IMR-90 (cell line): Measurements from ENCODE around the gene MRPS5. TPM values are rescaled to one million over a fixed set of nuclear protein-coding genes. Genes with fewer than 3 reads are reported as not detected.

Experiments
- ATAC-seq: fragments of 200-7000 bp; cut with Tn5 transposase; 2 replicates; pipeline ENCODE4 v1.9.1; 2020; ENCODE audit warnings: low read depth, mild to moderate bottlenecking, moderate library complexity
- BruUV-seq: library from RNA; stranded (reverse); fragments of 400-500 nt; replicated peaks from 2 replicates; lab custom pipeline; 2021; lab: Mats Ljungman, UMichigan
- CTCF ChIA-PET: fragments of 300-600 bp; formaldehyde crosslinking; extraction: SDS; loops from one replicate; lab custom pipeline; 2021; ENCODE audit warnings: antibody characterized with exemption; lab: Yijun Ruan, JAX
- POLR2A ChIA-PET: fragments of 300-600 bp; sonication (Branson Sonifier 250); formaldehyde crosslinking; loops from one replicate; lab custom pipeline; 2022; ENCODE audit warnings: antibody characterized with exemption; ENCODE audit not compliant: unreplicated experiment; lab: Charles Lee
- DNase-seq: peaks from one replicate; pipeline ENCODE4 v3.0.0; 2013
- H2AFZ ChIP-seq: replicated peaks from 2 replicates; pipeline ENCODE3; 2013; ENCODE audit warnings: low read length, mild to moderate bottlenecking; ENCODE audit not compliant: poor library complexity
- H2AK5ac ChIP-seq: 2 replicates; pipeline ENCODE4 v1.6.1; 2013; ENCODE audit warnings: low read depth, low read length, inconsistent platforms
- H2AK9ac ChIP-seq: replicated peaks from 2 replicates; pipeline ENCODE3; 2013; ENCODE audit warnings: mild to moderate bottlenecking, low read depth, low read length, moderate library complexity; ENCODE audit not compliant: poor library complexity
- H2BK120ac ChIP-seq: 2 replicates; pipeline ENCODE4 v1.6.1; 2013; ENCODE audit warnings: low read depth, low read length, inconsistent platforms
- H2BK15ac ChIP-seq: 3 replicates; pipeline ENCODE4 v1.6.1; 2013; ENCODE audit warnings: low read depth, low read length, inconsistent platforms
- H2BK20ac ChIP-seq: 2 replicates; pipeline ENCODE4 v1.6.1; 2013; ENCODE audit warnings: low read depth, mild to moderate bottlenecking, inconsistent platforms, low read length, moderate library complexity
- H2BK5ac ChIP-seq: 2 replicates; pipeline ENCODE4 v1.6.1; 2013; ENCODE audit warnings: mild to moderate bottlenecking, low read depth, low read length, inconsistent platforms; ENCODE audit not compliant: poor library complexity, severe bottlenecking
- H3K14ac ChIP-seq: replicated peaks from 2 replicates; pipeline ENCODE4 v1.6.1; 2013; ENCODE audit warnings: low read depth, low read length, inconsistent platforms
- H3K18ac ChIP-seq: 2 replicates; pipeline ENCODE4 v1.6.1; 2013; ENCODE audit warnings: low read depth, low read length, control low read depth
- H3K23ac ChIP-seq: 2 replicates; pipeline ENCODE4 v1.6.1; 2013; ENCODE audit warnings: low read depth, low read length, inconsistent platforms
- H3K27ac ChIP-seq: 2 replicates; pipeline ENCODE4 v1.5.1; 2013; ENCODE audit warnings: mild to moderate bottlenecking, control low read depth, low read length; ENCODE audit not compliant: insufficient read depth
- H3K27me3 ChIP-seq: 2 replicates; pipeline ENCODE4 v1.6.1; 2013; ENCODE audit warnings: low read length; ENCODE audit not compliant: control insufficient read depth, insufficient read depth
- H3K36me3 ChIP-seq: 2 replicates; pipeline ENCODE4 v1.6.1; 2013; ENCODE audit warnings: low read length, mixed read lengths; ENCODE audit not compliant: control insufficient read depth, insufficient read depth
- H3K4ac ChIP-seq: 2 replicates; pipeline ENCODE4 v1.6.1; 2013; ENCODE audit warnings: low read depth, low read length, inconsistent platforms
- H3K4me1 ChIP-seq: 2 replicates; pipeline ENCODE4 v1.6.1; 2013; ENCODE audit warnings: low read length, mixed read lengths; ENCODE audit not compliant: control insufficient read depth, insufficient read depth
- H3K4me2 ChIP-seq: 2 replicates; pipeline ENCODE4 v1.6.1; 2013; ENCODE audit warnings: low read depth, mild to moderate bottlenecking, control low read depth, low read length, moderate library complexity
- H3K4me3 ChIP-seq: 2 replicates; pipeline ENCODE4 v1.5.1; 2013; ENCODE audit warnings: low read depth, mild to moderate bottlenecking, control low read depth, low read length, moderate library complexity; ENCODE audit not compliant: insufficient read depth
- H3K56ac ChIP-seq: 2 replicates; pipeline ENCODE4 v1.6.1; 2013; ENCODE audit warnings: low read length, inconsistent platforms; ENCODE audit not compliant: insufficient read depth; ENCODE audit errors: extremely low read depth
- H3K79me1 ChIP-seq, 2 experiments: 2 replicates each; pipeline ENCODE4 v1.6.1; 2013; ENCODE audit warnings: low read length in 2 of 2, inconsistent platforms in 1 of 2, low read depth in 1 of 2
- H3K9ac ChIP-seq: 2 replicates; pipeline ENCODE4 v1.6.1; 2013; ENCODE audit warnings: low read depth, low read length, control low read depth
- H3K9me1 ChIP-seq: 2 replicates; pipeline ENCODE4 v1.6.1; 2013; ENCODE audit warnings: low read length, inconsistent platforms; ENCODE audit not compliant: insufficient read depth
- H3K9me3 ChIP-seq: 2 replicates; pipeline ENCODE4 v1.6.1; 2013; ENCODE audit warnings: low read length; ENCODE audit not compliant: control insufficient read depth, insufficient read depth
- H4K20me1 ChIP-seq: 2 replicates; pipeline ENCODE4 v1.6.1; 2013; ENCODE audit warnings: low read length, inconsistent platforms; ENCODE audit not compliant: insufficient read depth
- H4K5ac ChIP-seq: 2 replicates; pipeline ENCODE4 v1.6.1; 2013; ENCODE audit warnings: mild to moderate bottlenecking, low read depth, low read length, control low read depth
- H4K8ac ChIP-seq, 2 experiments: 2 replicates each; pipeline ENCODE4 v1.6.1; 2013; ENCODE audit warnings: low read depth in 2 of 2, low read length in 2 of 2, control low read depth in 1 of 2, inconsistent platforms in 1 of 2
- H4K91ac ChIP-seq: 2 replicates; pipeline ENCODE4 v1.6.1; 2013; ENCODE audit warnings: low read depth, low read length, inconsistent platforms; ENCODE audit not compliant: insufficient read depth
- BHLHE40 ChIP-seq: fragments of 150-350 bp; IDR thresholded peaks from 2 replicates; pipeline ENCODE4 v1.6.1; 2016; ENCODE audit warnings: mild to moderate bottlenecking, low read depth, low read length
- CEBPB ChIP-seq: IDR thresholded peaks from 2 replicates; pipeline ENCODE4 v1.6.1; 2012; ENCODE audit warnings: low read depth, low read length, improper control_type of control experiment
- CHD1 ChIP-seq: IDR thresholded peaks from 2 replicates; pipeline ENCODE4 v1.6.1; 2012; ENCODE audit warnings: low read depth, low read length, improper control_type of control experiment
- FOS ChIP-seq: fragments of 150-350 bp; IDR thresholded peaks from 2 replicates; pipeline ENCODE4 v1.6.1; 2016; ENCODE audit warnings: low read depth, low read length
- MAFK ChIP-seq: IDR thresholded peaks from 2 replicates; pipeline ENCODE4 v1.6.1; 2012; ENCODE audit warnings: low read depth, low read length, improper control_type of control experiment
- MAZ ChIP-seq: IDR thresholded peaks from 2 replicates; pipeline ENCODE4 v1.6.1; 2012; ENCODE audit warnings: low read depth, mild to moderate bottlenecking, low read length, improper control_type of control experiment, moderate library complexity, borderline replicate concordance
- MXI1 ChIP-seq: IDR thresholded peaks from 2 replicates; pipeline ENCODE4 v1.6.1; 2012; ENCODE audit warnings: low read depth, mild to moderate bottlenecking, low read length, moderate library complexity, borderline replicate concordance
- NFE2L2 ChIP-seq: fragments of 150-350 bp; IDR thresholded peaks from 2 replicates; pipeline ENCODE4 v1.6.1; 2016; ENCODE audit warnings: low read depth, mild to moderate bottlenecking, low read length
- POLR2A ChIP-seq: IDR thresholded peaks from 2 replicates; pipeline ENCODE4 v1.6.1; 2012; ENCODE audit warnings: mild to moderate bottlenecking, low read depth, low read length
- RAD21 ChIP-seq: IDR thresholded peaks from 2 replicates; pipeline ENCODE4 v1.6.1; 2012; ENCODE audit warnings: low read length, improper control_type of control experiment
- RCOR1 ChIP-seq: IDR thresholded peaks from 2 replicates; pipeline ENCODE4 v1.6.1; 2012; ENCODE audit warnings: mild to moderate bottlenecking, low read length, improper control_type of control experiment; ENCODE audit not compliant: insufficient replicate concordance
- RFX5 ChIP-seq: IDR thresholded peaks from 2 replicates; pipeline ENCODE4 v1.8.0; 2012; ENCODE audit warnings: low read depth, mild to moderate bottlenecking, low read length, moderate library complexity
- SMC3 ChIP-seq: fragments of 150-350 bp; IDR thresholded peaks from 2 replicates; pipeline ENCODE4 v1.6.1; 2016; ENCODE audit warnings: low read depth, mild to moderate bottlenecking, antibody characterized with exemption, low read length, moderate library complexity
- WGBS, 2 experiments: methylation state at CpG; one replicate each; pipeline versions ENCODE4 v1.1.5 to v1.1.7; 2013; ENCODE audit warnings: missing lambda C conversion rate in 2 of 2; ENCODE audit not compliant: insufficient read length in 1 of 2; ENCODE audit errors: extremely low coverage in 2 of 2; 5-methylcytosine and 5-hydroxymethylcytosine counted together
- dilution Hi-C: fragments of 300-500 bp; cut with HindIII; formaldehyde crosslinking; loops from one replicate; pipeline ENCODE4 v1.14.3; 2018; ENCODE audit warnings: low sequenced_read_pairs; ENCODE audit not compliant: unreplicated experiment
- in situ Hi-C: fragments of 300-500 bp; cut with MboI; formaldehyde crosslinking; loops from 3 replicates; pipeline ENCODE4 v1.14.3; 2019; ENCODE audit warnings: low sequenced_read_pairs, inconsistent platforms, mixed read lengths
- intact Hi-C: fragments of 100-400 bp; cut with micrococcal nuclease; formaldehyde crosslinking; loops from 2 replicates; pipeline ENCODE4 v1.10.0; 2022
- polyA plus RNA-seq, 3 experiments: library from polyadenylated mRNA; depleted of rRNA; stranded (reverse); fragments of >200 nt; gene quantifications; 2 replicates each; pipeline ENCODE4 v1.2.3, GENCODE V29; 2012; ENCODE audit warnings: low replicate concordance in 1 of 3
- total RNA-seq: library from RNA; depleted of rRNA; stranded (reverse); fragments of >200 nt; gene quantifications from 2 replicates; pipeline ENCODE4 v1.2.3, GENCODE V29; 2012
- TF ChIP-seq, protein P1 (sequence below): conservative IDR thresholded peaks from 2 replicates; pipeline ENCODE4 v1.5.1; 2012; ENCODE audit warnings: mild to moderate bottlenecking, low read depth, low read length, improper control_type of control experiment
- TF ChIP-seq, protein P2 (sequence below): fragments of 150-350 bp; IDR thresholded peaks from 2 replicates; pipeline ENCODE4 v1.6.1; 2016; ENCODE audit warnings: low read depth, mild to moderate bottlenecking, low read length, moderate library complexity, borderline replicate concordance
- TF ChIP-seq, protein P3 (sequence below): fragments of 150-350 bp; IDR thresholded peaks from 2 replicates; pipeline ENCODE4 v1.6.1; 2017; ENCODE audit warnings: mild to moderate bottlenecking, antibody characterized with exemption, low read length, low read depth

MRPS5 gene
- total and polyA plus RNA-seq, 2 of the 4 experiments (the other 2 are of a cell fraction): 27.6 to 44.1 TPM

DNA sequence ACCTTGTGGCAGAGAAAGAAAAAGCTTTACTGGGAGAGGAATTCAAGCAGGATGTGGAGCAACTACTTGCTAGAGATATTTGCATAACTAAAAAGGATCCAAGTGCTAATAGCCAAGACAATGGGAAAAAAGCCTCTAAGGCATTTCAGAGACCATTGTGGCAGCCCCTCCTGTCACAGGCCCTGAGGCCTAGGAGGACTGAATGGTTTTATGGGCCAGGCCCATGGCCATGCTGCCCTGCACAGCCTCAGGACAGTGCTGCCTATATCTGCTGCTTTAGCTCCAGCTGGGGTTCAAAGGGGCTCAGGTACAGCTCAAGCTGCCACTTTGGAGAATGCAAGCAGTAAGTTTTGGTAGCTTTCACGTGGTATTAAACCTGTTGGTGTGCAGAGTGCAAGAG, 17.1 kb upstream of the MRPS5 start:
- WGBS, 2 experiments: 67% methylated on average over 1 of the region's 1 CpG; no CpG with 5 or more reads in 1 of the 2 experiments
- CTCF ChIA-PET: no interaction called here
- no peak for ATAC-seq
- H3K23ac ChIP-seq: no peak overlapping the region
- DNase-seq: no peak
- in situ Hi-C loops: no loop called here
- no peak overlapping the region for H4K5ac ChIP-seq
- no peak overlapping the region for H3K14ac ChIP-seq
- no peak overlapping the region for H3K4me3 ChIP-seq
- H4K20me1 ChIP-seq: no peaks in the 10 kb centered on the region
- no peak overlapping the region for H3K9ac ChIP-seq
- no peak overlapping the region for H3K4me2 ChIP-seq
- H3K36me3 ChIP-seq: no peaks in the 10 kb centered on the region
- TF ChIP-seq MAFK (no peak), FOS (no peak), MAZ (no peak), RCOR1 (no peak), CHD1 (no peak), RFX5 (no peak), SMC3 (no peak), MXI1 (no peak), CEBPB (no peak), RAD21 (no peak), BHLHE40 (no peak), POLR2A (no peak), NFE2L2 (no peak)
- TF ChIP-seq, protein P1, sequence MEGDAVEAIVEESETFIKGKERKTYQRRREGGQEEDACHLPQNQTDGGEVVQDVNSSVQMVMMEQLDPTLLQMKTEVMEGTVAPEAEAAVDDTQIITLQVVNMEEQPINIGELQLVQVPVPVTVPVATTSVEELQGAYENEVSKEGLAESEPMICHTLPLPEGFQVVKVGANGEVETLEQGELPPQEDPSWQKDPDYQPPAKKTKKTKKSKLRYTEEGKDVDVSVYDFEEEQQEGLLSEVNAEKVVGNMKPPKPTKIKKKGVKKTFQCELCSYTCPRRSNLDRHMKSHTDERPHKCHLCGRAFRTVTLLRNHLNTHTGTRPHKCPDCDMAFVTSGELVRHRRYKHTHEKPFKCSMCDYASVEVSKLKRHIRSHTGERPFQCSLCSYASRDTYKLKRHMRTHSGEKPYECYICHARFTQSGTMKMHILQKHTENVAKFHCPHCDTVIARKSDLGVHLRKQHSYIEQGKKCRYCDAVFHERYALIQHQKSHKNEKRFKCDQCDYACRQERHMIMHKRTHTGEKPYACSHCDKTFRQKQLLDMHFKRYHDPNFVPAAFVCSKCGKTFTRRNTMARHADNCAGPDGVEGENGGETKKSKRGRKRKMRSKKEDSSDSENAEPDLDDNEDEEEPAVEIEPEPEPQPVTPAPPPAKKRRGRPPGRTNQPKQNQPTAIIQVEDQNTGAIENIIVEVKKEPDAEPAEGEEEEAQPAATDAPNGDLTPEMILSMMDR: no peak
- TF ChIP-seq, protein P2, sequence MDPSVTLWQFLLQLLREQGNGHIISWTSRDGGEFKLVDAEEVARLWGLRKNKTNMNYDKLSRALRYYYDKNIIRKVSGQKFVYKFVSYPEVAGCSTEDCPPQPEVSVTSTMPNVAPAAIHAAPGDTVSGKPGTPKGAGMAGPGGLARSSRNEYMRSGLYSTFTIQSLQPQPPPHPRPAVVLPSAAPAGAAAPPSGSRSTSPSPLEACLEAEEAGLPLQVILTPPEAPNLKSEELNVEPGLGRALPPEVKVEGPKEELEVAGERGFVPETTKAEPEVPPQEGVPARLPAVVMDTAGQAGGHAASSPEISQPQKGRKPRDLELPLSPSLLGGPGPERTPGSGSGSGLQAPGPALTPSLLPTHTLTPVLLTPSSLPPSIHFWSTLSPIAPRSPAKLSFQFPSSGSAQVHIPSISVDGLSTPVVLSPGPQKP: no peak
- TF ChIP-seq, protein P3, sequence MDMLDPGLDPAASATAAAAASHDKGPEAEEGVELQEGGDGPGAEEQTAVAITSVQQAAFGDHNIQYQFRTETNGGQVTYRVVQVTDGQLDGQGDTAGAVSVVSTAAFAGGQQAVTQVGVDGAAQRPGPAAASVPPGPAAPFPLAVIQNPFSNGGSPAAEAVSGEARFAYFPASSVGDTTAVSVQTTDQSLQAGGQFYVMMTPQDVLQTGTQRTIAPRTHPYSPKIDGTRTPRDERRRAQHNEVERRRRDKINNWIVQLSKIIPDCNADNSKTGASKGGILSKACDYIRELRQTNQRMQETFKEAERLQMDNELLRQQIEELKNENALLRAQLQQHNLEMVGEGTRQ: no peak
- dilution Hi-C loops: no loop called here
- H4K91ac ChIP-seq: no peak overlapping the region
- H3K27ac ChIP-seq: no peak overlapping the region
- H2BK5ac ChIP-seq: no peak overlapping the region
- no peaks in the 10 kb centered on the region for H3K4me1 ChIP-seq
- no peak overlapping the region for H2AK9ac ChIP-seq
- intact Hi-C loops: no loop called here
- H3K9me1 ChIP-seq: no peaks in the 10 kb centered on the region
- H3K27me3 ChIP-seq: no peaks in the 10 kb centered on the region
- no peak overlapping the region for H3K4ac ChIP-seq
- no peaks in the 10 kb centered on the region for H3K79me1 ChIP-seq
- no peak overlapping the region for H3K56ac ChIP-seq
- H2AK5ac ChIP-seq: no peak overlapping the region
- no peak overlapping the region for H3K18ac ChIP-seq
- BruUV-seq: no TSS peak
- POLR2A ChIA-PET: no interaction called here
- H2BK15ac ChIP-seq: no peak overlapping the region
- no peak overlapping the region for H2BK20ac ChIP-seq
- no peak overlapping the region for H2BK120ac ChIP-seq
- no peak overlapping the region for H2AFZ ChIP-seq
- H3K9me3 ChIP-seq: peaks cover 21% of the 10 kb centered on the region
- no peak overlapping the region for H4K8ac ChIP-seq
